HG03354 (cell line): Measurements from ENCODE around the gene IPO11.
"Not testable (repeated sequence)": the region's sequence is repeated elsewhere in the genome, so short reads cannot be mapped to it uniquely, and the experiment has no call there.

Experiments
- ATAC-seq: cut with Tn5 transposase; IDR thresholded peaks from one replicate; pipeline ENCODE4 v1.9.1; 2021; ENCODE audit warnings: mild to moderate bottlenecking; ENCODE audit not compliant: unreplicated experiment, poor library complexity, severe bottlenecking

The IPO11 gene

DNA sequence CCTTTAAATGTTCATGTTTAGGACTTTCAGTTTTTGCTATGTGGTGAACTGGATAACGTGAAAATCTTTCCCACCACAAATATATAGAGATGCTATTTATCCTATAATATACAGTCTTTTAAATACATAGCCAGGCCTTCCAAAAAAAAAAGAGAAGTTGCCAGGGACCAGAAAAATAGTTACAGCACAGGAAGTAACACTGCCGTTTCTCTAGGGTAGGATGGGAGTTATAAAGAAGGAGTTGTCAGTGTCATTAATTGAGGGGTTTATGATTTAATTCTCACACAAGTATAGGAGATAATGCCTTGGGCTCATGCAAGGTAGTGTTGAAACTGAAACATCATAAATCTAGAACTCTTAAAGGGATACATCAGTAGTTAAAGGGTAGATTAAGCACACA is 250.0 kb downstream of the IPO11 start:
- no peak for ATAC-seq

GRCh38 chr5:62671479-62671878 is 258.9 kb downstream of the IPO11 start:
- ATAC-seq, result no peak

DNA sequence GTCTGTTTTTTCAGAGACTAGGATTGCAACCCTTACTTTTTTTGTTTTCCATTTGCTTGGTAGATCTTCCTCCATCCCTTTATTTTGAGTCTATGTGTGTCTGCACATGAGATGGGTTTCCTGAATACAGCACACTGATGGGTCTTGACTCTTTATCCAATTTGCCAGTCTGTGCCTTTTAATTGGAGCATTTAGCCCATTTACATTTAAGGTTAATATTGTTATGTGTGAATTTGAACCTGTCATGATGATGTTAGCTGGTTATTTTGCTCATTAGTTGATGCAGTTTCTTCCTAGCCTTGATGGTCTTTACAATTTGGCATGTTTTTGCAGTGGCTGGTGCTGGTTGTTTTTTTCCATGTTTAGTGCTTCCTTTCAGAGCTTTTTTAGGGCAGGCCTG is 264.0 kb downstream of the IPO11 start:
- not testable (repeated sequence) for ATAC-seq
